OCI-LY7 (cell line): ENCODE data around the gene MRC2. TPM values are rescaled to one million over a fixed set of nuclear protein-coding genes. Genes with fewer than 3 reads are reported as not detected.
"Not testable (repeated sequence)": the region's sequence is repeated elsewhere in the genome, so short reads cannot be mapped to it uniquely, and the experiment has no call there.

Experiments
- BruUV-seq: library from RNA; stranded (reverse); fragments of 400-500 nt; replicated peaks from 2 replicates; lab custom pipeline; 2021; lab: Mats Ljungman, UMichigan
- CTCF ChIA-PET: fragments of 300-600 bp; sonication (Branson Sonifier 250); formaldehyde crosslinking; loops from one replicate; lab custom pipeline; 2022; ENCODE audit warnings: antibody characterized with exemption; ENCODE audit not compliant: unreplicated experiment; lab: Charles Lee
- POLR2A ChIA-PET: fragments of 300-600 bp; sonication (Branson Sonifier 250); formaldehyde crosslinking; loops from one replicate; lab custom pipeline; 2022; ENCODE audit warnings: antibody characterized with exemption; lab: Charles Lee
- DNase-seq: peaks from one replicate; pipeline ENCODE4 v3.0.0-alpha.2; 2015; ENCODE audit warnings: low spot score
- H2AFZ ChIP-seq: fragments of 200-600 bp; sonication (generic), shearing (Covaris generic); 2 replicates; pipeline ENCODE4 v1.6.1; 2014; ENCODE audit warnings: mild to moderate bottlenecking, antibody characterized with exemption, low read length, moderate library complexity
- H3K27ac ChIP-seq: fragments of 200-600 bp; sonication (generic); 2 replicates; pipeline ENCODE4 v1.5.1; 2014; ENCODE audit warnings: mixed run types, low read depth, mild to moderate bottlenecking, moderate library complexity, low read length, inconsistent platforms; ENCODE audit not compliant: poor library complexity, severe bottlenecking
- H3K36me3 ChIP-seq: fragments of 200-600 bp; sonication (generic); 2 replicates; pipeline ENCODE4 v1.6.1; 2014; ENCODE audit warnings: mild to moderate bottlenecking, antibody characterized with exemption, low read length, moderate library complexity, mixed read lengths; ENCODE audit not compliant: insufficient read depth
- H3K4me1 ChIP-seq: fragments of 200-600 bp; sonication (generic); 2 replicates; pipeline ENCODE4 v1.5.1; 2014; ENCODE audit warnings: mild to moderate bottlenecking, low read length; ENCODE audit not compliant: insufficient read depth, poor library complexity, severe bottlenecking
- H3K4me2 ChIP-seq: fragments of 200-600 bp; sonication (generic); 2 replicates; pipeline ENCODE4 v1.6.1; 2014; ENCODE audit warnings: mild to moderate bottlenecking, low read length
- H3K4me3 ChIP-seq: fragments of 200-600 bp; sonication (generic); 2 replicates; pipeline ENCODE4 v1.5.1; 2014; ENCODE audit warnings: mild to moderate bottlenecking, low read depth, low read length; ENCODE audit not compliant: poor library complexity, severe bottlenecking
- H3K79me2 ChIP-seq: fragments of 200-600 bp; sonication (generic); 2 replicates; pipeline ENCODE4 v1.6.1; 2016; ENCODE audit warnings: low read depth, mild to moderate bottlenecking, low read length, moderate library complexity, mixed read lengths; ENCODE audit not compliant: insufficient read depth
- H3K9me2 ChIP-seq: fragments of 200-600 bp; sonication (generic); 2 replicates; pipeline ENCODE4 v1.6.1; 2016; ENCODE audit warnings: mild to moderate bottlenecking, low read length, mixed read lengths; ENCODE audit not compliant: insufficient read depth
- H3K9me3 ChIP-seq: fragments of 200-600 bp; sonication (generic); 2 replicates; pipeline ENCODE4 v1.6.1; 2014; ENCODE audit warnings: mild to moderate bottlenecking, mixed run types, low read length, mixed read lengths
- H4K20me1 ChIP-seq: fragments of 200-600 bp; sonication (generic); 2 replicates; pipeline ENCODE4 v1.6.1; 2014; ENCODE audit warnings: mild to moderate bottlenecking, antibody characterized with exemption, low read length, moderate library complexity, mixed read lengths; ENCODE audit not compliant: insufficient read depth
- EZH2phosphoT487 ChIP-seq: fragments of 200-600 bp; sonication (generic); IDR thresholded peaks from 2 replicates; pipeline ENCODE4 v1.6.1; 2018; ENCODE audit warnings: low read depth, borderline replicate concordance, mild to moderate bottlenecking, mixed run types, antibody characterized with exemption, low read length, moderate library complexity, mixed read lengths
- intact Hi-C: fragments of 100-400 bp; cut with micrococcal nuclease; formaldehyde crosslinking; loops from one replicate; pipeline ENCODE4 v1.10.0; 2022; ENCODE audit not compliant: unreplicated experiment
- total RNA-seq, 2 experiments: library from RNA; depleted of rRNA in 1 of 2; stranded (reverse); fragments of >200 nt in 1 of 2; shearing (Covaris generic) in 1 of 2; gene quantifications; 2 replicates each; pipeline ENCODE4 v1.2.3, GENCODE V29; 2014 to 2022
- TF ChIP-seq, protein P1 (sequence below): fragments of 200-600 bp; sonication (generic); conservative IDR thresholded peaks from 2 replicates; pipeline ENCODE4 v1.5.1; 2014; ENCODE audit warnings: mild to moderate bottlenecking, antibody characterized with exemption, low read length, moderate library complexity, mixed read lengths

MRC2 gene
- total RNA-seq, 2 experiments from 2014 or later, result 0.19 to 0.27 TPM

DNA sequence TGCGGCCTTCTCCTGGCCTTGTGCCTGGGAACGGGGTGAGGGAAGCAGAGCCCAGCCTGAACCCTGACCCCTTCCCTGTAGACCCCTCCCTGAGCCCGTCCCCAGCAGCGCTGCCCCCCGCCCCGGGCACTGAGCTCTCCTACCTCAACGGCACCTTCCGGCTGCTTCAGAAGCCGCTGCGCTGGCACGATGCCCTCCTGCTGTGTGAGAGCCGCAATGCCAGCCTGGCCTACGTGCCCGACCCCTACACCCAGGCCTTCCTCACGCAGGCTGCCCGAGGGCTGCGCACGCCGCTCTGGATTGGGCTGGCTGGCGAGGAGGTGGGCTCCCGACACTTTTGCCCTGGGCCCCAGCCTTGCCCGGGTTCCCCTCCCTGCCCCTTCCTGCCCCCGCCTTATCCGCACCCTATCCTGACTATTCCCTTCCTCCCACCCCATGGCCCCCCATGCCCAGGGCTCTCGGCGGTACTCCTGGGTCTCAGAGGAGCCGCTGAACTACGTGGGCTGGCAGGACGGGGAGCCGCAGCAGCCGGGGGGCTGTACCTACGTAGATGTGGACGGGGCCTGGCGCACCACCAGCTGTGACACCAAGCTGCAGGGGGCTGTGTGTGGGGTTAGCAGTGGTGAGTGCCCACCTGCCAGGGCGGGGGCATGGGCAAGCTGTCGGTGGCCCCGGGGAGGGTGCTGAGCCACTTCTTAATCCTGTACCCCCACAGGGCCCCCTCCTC lies 62.1 kb downstream of the MRC2 start:
- CTCF ChIA-PET, result no interaction called here
- H3K4me3 ChIP-seq, result no peak overlapping the region
- no peaks in the 10 kb centered on the region for H3K36me3 ChIP-seq
- H2AFZ ChIP-seq, result no peak overlapping the region
- no peaks in the 10 kb centered on the region for H3K79me2 ChIP-seq
- BruUV-seq, result no TSS peak
- intact Hi-C loops, result no loop called here
- H4K20me1 ChIP-seq, result no peaks in the 10 kb centered on the region
- DNase-seq, result no peak
- H3K4me1 ChIP-seq, result no peaks in the 10 kb centered on the region
- POLR2A ChIA-PET, result no interaction called here
- H3K27ac ChIP-seq, result no peak overlapping the region
- H3K9me2 ChIP-seq, result no peaks in the 10 kb centered on the region
- H3K4me2 ChIP-seq, result no peak overlapping the region
- no peaks in the 10 kb centered on the region for H3K9me3 ChIP-seq
- TF ChIP-seq EZH2phosphoT487, result no peak
- TF ChIP-seq, protein P1, sequence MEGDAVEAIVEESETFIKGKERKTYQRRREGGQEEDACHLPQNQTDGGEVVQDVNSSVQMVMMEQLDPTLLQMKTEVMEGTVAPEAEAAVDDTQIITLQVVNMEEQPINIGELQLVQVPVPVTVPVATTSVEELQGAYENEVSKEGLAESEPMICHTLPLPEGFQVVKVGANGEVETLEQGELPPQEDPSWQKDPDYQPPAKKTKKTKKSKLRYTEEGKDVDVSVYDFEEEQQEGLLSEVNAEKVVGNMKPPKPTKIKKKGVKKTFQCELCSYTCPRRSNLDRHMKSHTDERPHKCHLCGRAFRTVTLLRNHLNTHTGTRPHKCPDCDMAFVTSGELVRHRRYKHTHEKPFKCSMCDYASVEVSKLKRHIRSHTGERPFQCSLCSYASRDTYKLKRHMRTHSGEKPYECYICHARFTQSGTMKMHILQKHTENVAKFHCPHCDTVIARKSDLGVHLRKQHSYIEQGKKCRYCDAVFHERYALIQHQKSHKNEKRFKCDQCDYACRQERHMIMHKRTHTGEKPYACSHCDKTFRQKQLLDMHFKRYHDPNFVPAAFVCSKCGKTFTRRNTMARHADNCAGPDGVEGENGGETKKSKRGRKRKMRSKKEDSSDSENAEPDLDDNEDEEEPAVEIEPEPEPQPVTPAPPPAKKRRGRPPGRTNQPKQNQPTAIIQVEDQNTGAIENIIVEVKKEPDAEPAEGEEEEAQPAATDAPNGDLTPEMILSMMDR, result no peak

DNA sequence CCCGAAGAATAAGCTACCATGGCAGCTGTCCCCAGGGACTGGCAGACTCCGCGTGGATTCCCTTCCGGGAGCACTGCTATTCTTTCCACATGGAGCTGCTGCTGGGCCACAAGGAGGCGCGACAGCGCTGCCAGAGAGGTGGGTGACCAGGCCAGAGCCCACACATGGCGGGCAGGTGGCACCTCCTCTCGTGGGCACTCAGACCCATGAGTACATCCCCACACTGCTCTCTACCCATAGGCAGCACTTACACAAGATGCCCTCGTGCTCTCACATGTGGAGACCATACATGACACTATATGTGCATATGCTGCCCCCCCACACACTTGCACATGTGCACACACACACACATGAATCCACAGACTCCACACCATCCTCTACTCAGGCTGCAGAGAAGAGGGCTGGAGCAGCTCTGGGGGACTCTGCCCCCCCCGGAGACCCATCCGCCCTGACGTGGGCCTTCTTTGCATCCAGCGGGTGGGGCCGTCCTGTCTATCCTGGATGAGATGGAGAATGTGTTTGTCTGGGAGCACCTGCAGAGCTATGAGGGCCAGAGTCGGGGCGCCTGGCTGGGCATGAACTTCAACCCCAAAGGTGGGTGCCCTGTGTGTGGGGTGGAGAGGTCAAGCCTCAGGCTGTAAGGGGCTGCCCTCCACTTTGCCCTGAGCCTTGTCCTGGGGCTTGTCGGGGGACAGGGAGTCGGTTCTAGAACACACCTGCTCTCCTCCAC lies 62.9 kb downstream of the MRC2 start:
- Histone ChIP-seq H3K9me2 (no peaks in the 10 kb centered on the region), H3K9me3 (no peaks in the 10 kb centered on the region), H3K4me1 (no peaks in the 10 kb centered on the region), H3K79me2 (no peaks in the 10 kb centered on the region), H3K36me3 (no peaks in the 10 kb centered on the region), H3K27ac (no peak overlapping the region), H4K20me1 (no peaks in the 10 kb centered on the region), H3K4me2 (no peak overlapping the region), H3K4me3 (no peak overlapping the region), H2AFZ (no peak overlapping the region)
- POLR2A ChIA-PET, result no interaction called here
- BruUV-seq, result no TSS peak
- no peak for DNase-seq
- intact Hi-C loops, result no loop called here
- TF ChIP-seq EZH2phosphoT487, result no peak
- CTCF ChIA-PET, result no interaction called here

DNA sequence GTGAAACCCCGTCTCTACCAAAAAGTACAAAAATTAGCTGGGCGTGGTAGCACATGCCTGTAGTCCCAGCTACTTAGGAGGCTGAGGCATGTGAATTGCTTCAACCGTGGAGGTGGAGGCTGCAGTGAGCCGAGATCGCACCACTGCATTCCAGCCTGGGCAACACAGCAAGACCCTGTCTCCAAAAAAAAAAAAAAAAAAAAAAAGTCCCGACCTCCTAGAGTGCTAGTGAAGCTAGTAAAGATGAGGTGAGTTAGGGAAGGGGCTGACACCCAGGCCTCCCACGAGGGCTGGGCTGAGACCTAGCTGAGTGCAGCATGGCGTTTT lies 64.1 kb downstream of the MRC2 start:
- intact Hi-C loops, H2AFZ ChIP-seq, H3K4me2 ChIP-seq, H3K36me3 ChIP-seq, H3K9me2 ChIP-seq, H3K4me1 ChIP-seq, H3K4me3 ChIP-seq, H3K27ac ChIP-seq, DNase-seq, H4K20me1 ChIP-seq, CTCF ChIA-PET, BruUV-seq, H3K9me3 ChIP-seq, H3K79me2 ChIP-seq: not testable (repeated sequence)
- POLR2A ChIA-PET, result interaction anchor here (0.6 kb wide), 1 partner anchor 524 kb away, joined by 3 read pairs; no protein-coding TSS in a partner anchor
